PC-3 (cell line): Measurements from ENCODE around the gene LRCOL1. TPM values are rescaled to one million over a fixed set of nuclear protein-coding genes. Genes with fewer than 3 reads are reported as not detected.

ENCODE experiments used
- ATAC-seq: fragments of 200-7000 bp; cut with Tn5 transposase; 2 replicates; pipeline ENCODE4 v1.9.1; 2020; ENCODE audit warnings: mild to moderate bottlenecking, moderate library complexity
- BruUV-seq: library from RNA; stranded (reverse); fragments of 400-500 nt; replicated peaks from 2 replicates; lab custom pipeline; 2021; lab: Mats Ljungman, UMichigan
- CTCF ChIA-PET: fragments of 300-600 bp; sonication (Branson Sonifier 250); formaldehyde crosslinking; loops from one replicate; lab custom pipeline; 2022; ENCODE audit warnings: antibody characterized with exemption; lab: Charles Lee
- POLR2A ChIA-PET: fragments of 300-600 bp; sonication (Branson Sonifier 250); formaldehyde crosslinking; loops from one replicate; lab custom pipeline; 2022; ENCODE audit warnings: antibody characterized with exemption; ENCODE audit not compliant: unreplicated experiment; lab: Charles Lee
- DNase-seq: peaks from one replicate; pipeline ENCODE4 v3.0.0-alpha.2; 2015
- H2AFZ ChIP-seq: fragments of 300-600 bp; sonication (generic); 2 replicates; pipeline ENCODE4 v1.6.0; 2016; ENCODE audit warnings: antibody characterized with exemption, low read length
- H3F3A ChIP-seq: fragments of 300-600 bp; sonication (generic); one replicate; pipeline ENCODE4 v1.6.0; 2017; ENCODE audit warnings: antibody characterized with exemption, low read length, control low read depth, mild to moderate bottlenecking; ENCODE audit not compliant: unreplicated experiment
- H3K27ac ChIP-seq: fragments of 300-600 bp; sonication (generic); 2 replicates; pipeline ENCODE4 v1.5.1; 2016; ENCODE audit warnings: mild to moderate bottlenecking, low read length
- H3K27me3 ChIP-seq: fragments of 300-600 bp; sonication (generic); 2 replicates; pipeline ENCODE4 v1.6.1; 2016; ENCODE audit warnings: low read length, mixed read lengths
- H3K36me3 ChIP-seq: fragments of 300-600 bp; sonication (generic); 2 replicates; pipeline ENCODE4 v1.6.1; 2016; ENCODE audit warnings: low read depth, mixed run types, low read length, mixed read lengths
- H3K4me1 ChIP-seq: fragments of 300-600 bp; sonication (generic); 2 replicates; pipeline ENCODE4 v1.5.1; 2016; ENCODE audit warnings: low read length; ENCODE audit not compliant: insufficient read depth
- H3K4me2 ChIP-seq: fragments of 300-600 bp; sonication (generic); 2 replicates; pipeline ENCODE4 v1.6.0; 2016; ENCODE audit warnings: low read length
- H3K4me3 ChIP-seq: fragments of 300-600 bp; sonication (generic); 2 replicates; pipeline ENCODE4 v1.5.1; 2016; ENCODE audit warnings: mild to moderate bottlenecking, low read length, mixed read lengths
- H3K79me2 ChIP-seq: fragments of 300-600 bp; sonication (generic); 2 replicates; pipeline ENCODE4 v1.6.1; 2017; ENCODE audit warnings: low read length, mixed read lengths
- H3K9ac ChIP-seq: fragments of 300-600 bp; sonication (generic); 2 replicates; pipeline ENCODE4 v1.6.0; 2016; ENCODE audit warnings: mild to moderate bottlenecking, low read length
- H3K9me2 ChIP-seq: fragments of 300-600 bp; sonication (generic); replicated peaks from 2 replicates; pipeline ENCODE4 v1.6.1; 2016; ENCODE audit warnings: mixed run types, low read length, mixed read lengths
- H3K9me3 ChIP-seq: fragments of 300-600 bp; sonication (generic); 2 replicates; pipeline ENCODE4 v1.6.1; 2016; ENCODE audit warnings: low read length, mixed read lengths
- H4K20me1 ChIP-seq: fragments of 300-600 bp; sonication (generic); 2 replicates; pipeline ENCODE4 v1.6.1; 2016; ENCODE audit warnings: low read length, mixed read lengths
- CTCF ChIP-seq: fragments of 300-600 bp; sonication (generic); conservative IDR thresholded peaks from 2 replicates; pipeline ENCODE4 v1.5.1; 2017; ENCODE audit warnings: antibody characterized with exemption, low read depth, mild to moderate bottlenecking, low read length
- EZH2 ChIP-seq: fragments of 300-600 bp; sonication (generic); IDR thresholded peaks from one replicate; pipeline ENCODE4 v1.6.1; 2017; ENCODE audit warnings: antibody characterized with exemption, mild to moderate bottlenecking, low read length; ENCODE audit not compliant: unreplicated experiment
- EZH2phosphoT487 ChIP-seq: fragments of 300-600 bp; sonication (generic); IDR thresholded peaks from 2 replicates; pipeline ENCODE4 v1.6.1; 2018; ENCODE audit warnings: mild to moderate bottlenecking, antibody characterized with exemption, low read length, borderline replicate concordance
- intact Hi-C: fragments of 100-400 bp; cut with micrococcal nuclease; formaldehyde crosslinking; loops from 2 replicates; pipeline ENCODE4 v1.9.0; 2023
- total RNA-seq: library from RNA; depleted of rRNA; stranded (reverse); fragments of >200 nt; gene quantifications from 2 replicates; pipeline ENCODE4 v1.2.3, GENCODE V29; 2014

The LRCOL1 gene
- total RNA-seq, 1 experiment from 2014 or later, result not detected

- no peak overlapping the region for H3K4me2 ChIP-seq
- TF ChIP-seq EZH2phosphoT487, result no peak
- TF ChIP-seq CTCF, result no peak
- no peak for TF ChIP-seq EZH2
- peaks cover 9% of the 10 kb centered on the region; the same call in 1 of the 2 replicates for H3K36me3 ChIP-seq
- H3K4me1 ChIP-seq, result no peaks in the 10 kb centered on the region
- no peak for DNase-seq
- BruUV-seq, result no TSS peak
- H3K9ac ChIP-seq, result no peak overlapping the region
- no peaks in the 10 kb centered on the region for H3K79me2 ChIP-seq
- H3K9me2 ChIP-seq, result no peaks in the 10 kb centered on the region
- H3K27ac ChIP-seq, result no peak overlapping the region
- no peak overlapping the region for H2AFZ ChIP-seq
- H4K20me1 ChIP-seq, result no peaks in the 10 kb centered on the region
- ChIA-PET CTCF (no interaction called here), POLR2A (no interaction called here)
- intact Hi-C loops, result no loop called here
- ATAC-seq, result no peak
- no peaks in the 10 kb centered on the region for H3K27me3 ChIP-seq
- no peaks in the 10 kb centered on the region for H3F3A ChIP-seq
- no peak overlapping the region for H3K4me3 ChIP-seq
- no peaks in the 10 kb centered on the region for H3K9me3 ChIP-seq
Measured at GRCh38 chr12:132585177-132585576, 25.2 kb downstream of the LRCOL1 start.

- no peaks in the 10 kb centered on the region for H3K4me1 ChIP-seq
- H3K9ac ChIP-seq, result no peak overlapping the region
- H3K27ac ChIP-seq, result no peak overlapping the region
- H4K20me1 ChIP-seq, result no peaks in the 10 kb centered on the region
- H2AFZ ChIP-seq, result no peak overlapping the region
- H3F3A ChIP-seq, result no peaks in the 10 kb centered on the region
- DNase-seq (no peak), ATAC-seq (no peak)
- no peaks in the 10 kb centered on the region for H3K9me2 ChIP-seq
- no peak overlapping the region for H3K4me3 ChIP-seq
- H3K36me3 ChIP-seq, result peaks cover 9% of the 10 kb centered on the region; the same call in 1 of the 2 replicates
- no peak overlapping the region for H3K4me2 ChIP-seq
- CTCF ChIA-PET, result no interaction called here
- no peaks in the 10 kb centered on the region for H3K9me3 ChIP-seq
- TF ChIP-seq CTCF, result no peak
- no peak for TF ChIP-seq EZH2phosphoT487
- BruUV-seq, result no TSS peak
- POLR2A ChIA-PET, result no interaction called here
- intact Hi-C loops, result no loop called here
- no peaks in the 10 kb centered on the region for H3K27me3 ChIP-seq
- H3K79me2 ChIP-seq, result no peaks in the 10 kb centered on the region
Measured at GRCh38 chr12:132584429-132584828, 26.0 kb downstream of the LRCOL1 start.

- ATAC-seq, result no peak
- no peaks in the 10 kb centered on the region for H3F3A ChIP-seq
Measured at GRCh38 chr12:132583736-132584135, 26.6 kb downstream of the LRCOL1 start.

More at GRCh38 chr12:132583736-132584135, 26.6 kb downstream of the LRCOL1 start:
- TSS peak; percentile 64 for BruUV-seq
- ChIA-PET POLR2A (no interaction called here), CTCF (no interaction called here)
- intact Hi-C loops, result no loop called here
- H3K36me3 ChIP-seq, result peaks cover 9% of the 10 kb centered on the region; the same call in 1 of the 2 replicates
- no peaks in the 10 kb centered on the region for H3K9me2 ChIP-seq
- no peak overlapping the region for H3K27ac ChIP-seq
- H3K4me3 ChIP-seq, result no peak overlapping the region
- no peaks in the 10 kb centered on the region for H4K20me1 ChIP-seq
- H3K79me2 ChIP-seq, result no peaks in the 10 kb centered on the region
- TF ChIP-seq CTCF (no peak), EZH2phosphoT487 (no peak), EZH2 (no peak)
- no peaks in the 10 kb centered on the region for H3K9me3 ChIP-seq
- no peak overlapping the region for H2AFZ ChIP-seq
- no peaks in the 10 kb centered on the region for H3K27me3 ChIP-seq
- no peak for DNase-seq
- no peak overlapping the region for H3K9ac ChIP-seq
- no peaks in the 10 kb centered on the region for H3K4me1 ChIP-seq
- H3K4me2 ChIP-seq, result no peak overlapping the region
